Adrenal gland (tissue), 12 donors: ENCODE data around the gene ARMCX5. TPM values are rescaled to one million over a fixed set of nuclear protein-coding genes. Genes with fewer than 3 reads are reported as not detected.

ENCODE experiments used
- DNase-seq, 7 donors: peaks; one replicate each; pipeline ENCODE4 v3.0.0-alpha.2; 2019 to 2020
- H3K27ac ChIP-seq, 5 donors: fragments of 200-600 bp; sonication (generic) in 4 of 5; 1 replicate in 3 of 5; 2 replicates in 2 of 5; pipeline versions ENCODE4 v1.5.1 to v1.8.0; 2016 to 2020; ENCODE audit warnings: mild to moderate bottlenecking in 1 of 5
- H3K27me3 ChIP-seq: fragments of 200-600 bp; 2 replicates; pipeline ENCODE4 v1.8.0; 2021
- H3K36me3 ChIP-seq, 2 donors: fragments of 200-600 bp; replicated peaks in 1 of 2; 1 replicate in 1 of 2; 2 replicates in 1 of 2; pipeline versions ENCODE4 v1.5.1 to v1.8.0; 2018 to 2022
- H3K4me1 ChIP-seq, 2 donors: fragments of 200-600 bp; replicated peaks in 1 of 2; 1 replicate in 1 of 2; 2 replicates in 1 of 2; pipeline versions ENCODE4 v1.5.1 to v1.8.0; 2018 to 2021
- H3K4me3 ChIP-seq, 4 donors: fragments of 200-600 bp; sonication (generic) in 3 of 4; one replicate each; pipeline ENCODE4 v1.5.1; 2016 to 2018
- H3K9me3 ChIP-seq, 3 donors: fragments of 200-600 bp; sonication (generic) in 1 of 3; replicated peaks in 1 of 3; 1 replicate in 2 of 3; 2 replicates in 1 of 3; pipeline versions ENCODE4 v1.5.1 to v1.8.0; 2016 to 2021
- CTCF ChIP-seq, 6 experiments: fragments of 450-650 bp in 4 of 6; fragments of 200-600 bp in 2 of 6; sonication (generic) in 1 of 6; IDR thresholded peaks; 1 replicate in 5 of 6; 2 replicates in 1 of 6; pipeline versions ENCODE4 v1.5.1 to v1.8.0; 2016 to 2021; ENCODE audit warnings: antibody characterized with exemption in 6 of 6, mild to moderate bottlenecking in 2 of 6, moderate library complexity in 1 of 6
- POLR2A ChIP-seq, 2 donors: fragments of 450-650 bp; IDR thresholded peaks; one replicate each; pipeline ENCODE4 v1.6.1; 2017; ENCODE audit warnings: antibody characterized with exemption in 2 of 2, mild to moderate bottlenecking in 2 of 2, moderate library complexity in 1 of 2
- WGBS, 4 donors: extraction: QIAGEN DNeasy Blood & Tissue Kit in 2 of 4; methylation state at CpG; one replicate each; pipeline versions ENCODE4 v1.1.5 to v1.1.7; 2013 to 2017; 5-methylcytosine and 5-hydroxymethylcytosine counted together
- intact Hi-C, 2 donors: fragments of 100-400 bp; cut with DNase I; formaldehyde crosslinking; loops; one replicate each; pipeline versions ENCODE4 v1.14.1 to v1.15.0; 2022 to 2023
- polyA plus RNA-seq, 3 donors: library from polyadenylated mRNA; stranded (reverse); fragments of 200-250 nt in 2 of 3; fragments of 350-450 nt in 1 of 3; fragmentation: Illumina TruSeq in 1 of 3; extraction: RNeasy Lipid Tissue Mini Kit (QIAGEN cat#74804) in 1 of 3; gene quantifications; one replicate each; pipeline ENCODE4 v1.2.3, GENCODE V29; 2013 to 2014
- total RNA-seq, 9 donors: library from RNA; depleted of rRNA in 4 of 9; stranded (reverse); fragments of >200 nt in 4 of 9; fragments of 120-200 nt in 1 of 9; fragmentation: NEBNext Ultra II Directional in 1 of 9; extraction: Animal tissue kit (Norgen Biotek cat#: 25700) in 1 of 9; gene quantifications; one replicate each; pipeline versions ENCODE4 v1.1.0 to v1.2.4, GENCODE V29; 2013 to 2023
- donor health status: healthy with polysubstance abuse.
- donor health status: Bipolar disorder and iron deficiency.
- donor health status: DM: yes; HTN: yes; CAD: no.
- donor health status: DM: no; HTN: no; CAD: no.
- donor health status: DM: no; HTN: no; CAD: no.
- donor health status: DM: yes; HTN: yes; CAD: no.

The ARMCX5 gene
- total and polyA plus RNA-seq, 12 donors: 6.4 to 24.5 (median 13.8) TPM

GRCh38 chrX:102580891-102581290, 18.4 kb upstream of the ARMCX5 start:
- no peak overlapping the region for H3K27ac ChIP-seq
- H3K27me3 ChIP-seq: no peaks in the 10 kb centered on the region
- 0 to 65% (median 38%) methylated on average over 1 of the region's 1 CpG for WGBS, 4 donors
- H3K36me3 ChIP-seq: no peaks in the 10 kb centered on the region
- no peak overlapping the region for H3K4me3 ChIP-seq
- no peak for DNase-seq
- no peaks in the 10 kb centered on the region for H3K4me1 ChIP-seq
- TF ChIP-seq POLR2A (IDR thresholded peaks at IDR 0.05) (no peak), CTCF (IDR thresholded peaks at IDR 0.05) (no peak)
- peaks cover 0 to 2% (median 0%) of the 10 kb centered on the region in 3 donors for H3K9me3 ChIP-seq
- intact Hi-C loops: no loop called here

- WGBS, 4 donors: 65 to 82% (median 71%) methylated on average over 2 of the region's 2 CpGs
- DNase-seq: no peak
- Histone ChIP-seq H3K4me3 (no peak overlapping the region), H3K36me3 (no peaks in the 10 kb centered on the region), H3K9me3 (no peaks in the 10 kb centered on the region), H3K4me1 (no peaks in the 10 kb centered on the region), H3K27ac (no peak overlapping the region), H3K27me3 (peaks cover 22% of the 10 kb centered on the region)
- TF ChIP-seq POLR2A (IDR thresholded peaks at IDR 0.05) (no peak), CTCF (IDR thresholded peaks at IDR 0.05) (no peak)
- intact Hi-C loops: no loop called here
Observed at GRCh38 chrX:102593367-102593766, 5.9 kb upstream of the ARMCX5 start.

GRCh38 chrX:102599951-102600579, 750 bp downstream of the ARMCX5 start:
- Histone ChIP-seq H3K4me1 (no peaks in the 10 kb centered on the region), H3K36me3 (no peaks in the 10 kb centered on the region), H3K27me3 (no peaks in the 10 kb centered on the region), H3K9me3 (no peaks in the 10 kb centered on the region), H3K4me3 (peak overlapping the region; percentile 35 to 60 (median 50)), H3K27ac (peak overlapping the region in 4 of 5 donors; percentile 55 to 79 (median 74))
- TF ChIP-seq POLR2A (IDR thresholded peaks at IDR 0.05): no peak
- intact Hi-C loops: no loop called here
- WGBS, 4 donors: 5 to 31% (median 17%) methylated on average over 6 of the region's 6 CpGs
- no peak for DNase-seq

GRCh38 chrX:102604327-102604726, 5.0 kb downstream of the ARMCX5 start:
- DNase-seq: no peak
- WGBS, 4 donors: 54 to 86% (median 66%) methylated on average over 1 of the region's 1 CpG
- Histone ChIP-seq H3K4me3 (no peak overlapping the region), H3K27ac (no peak overlapping the region), H3K4me1 (no peaks in the 10 kb centered on the region), H3K36me3 (no peaks in the 10 kb centered on the region), H3K9me3 (no peaks in the 10 kb centered on the region), H3K27me3 (no peaks in the 10 kb centered on the region)
- intact Hi-C loops: no loop called here
- TF ChIP-seq CTCF (IDR thresholded peaks at IDR 0.05): no peak
- TF ChIP-seq POLR2A (IDR thresholded peaks at IDR 0.05): no peak

GRCh38 chrX:102606115-102606514, 6.8 kb downstream of the ARMCX5 start:
- H3K9me3 ChIP-seq: no peaks in the 10 kb centered on the region
- intact Hi-C loops: no loop called here
- no peak overlapping the region for H3K4me3 ChIP-seq
- 64 to 96% (median 85%) methylated on average over 1 of the region's 1 CpG for WGBS, 4 donors
- TF ChIP-seq CTCF (IDR thresholded peaks at IDR 0.05) (no peak), POLR2A (IDR thresholded peaks at IDR 0.05) (no peak)
- H3K4me1 ChIP-seq: no peaks in the 10 kb centered on the region
- no peaks in the 10 kb centered on the region for H3K27me3 ChIP-seq
- H3K36me3 ChIP-seq: no peaks in the 10 kb centered on the region
- H3K27ac ChIP-seq: no peak overlapping the region
- no peak for DNase-seq
